ENCODE results near the gene LRRC2. TPM values are rescaled to one million over a fixed set of nuclear protein-coding genes. Genes with fewer than 3 reads are reported as not detected.
"Not testable (repeated sequence)": the region's sequence is repeated elsewhere in the genome, so short reads cannot be mapped to it uniquely, and the experiment has no call there.

The LRRC2 gene
- total RNA-seq, 2 donors from 2014 or later = 1.5 TPM

DNA sequence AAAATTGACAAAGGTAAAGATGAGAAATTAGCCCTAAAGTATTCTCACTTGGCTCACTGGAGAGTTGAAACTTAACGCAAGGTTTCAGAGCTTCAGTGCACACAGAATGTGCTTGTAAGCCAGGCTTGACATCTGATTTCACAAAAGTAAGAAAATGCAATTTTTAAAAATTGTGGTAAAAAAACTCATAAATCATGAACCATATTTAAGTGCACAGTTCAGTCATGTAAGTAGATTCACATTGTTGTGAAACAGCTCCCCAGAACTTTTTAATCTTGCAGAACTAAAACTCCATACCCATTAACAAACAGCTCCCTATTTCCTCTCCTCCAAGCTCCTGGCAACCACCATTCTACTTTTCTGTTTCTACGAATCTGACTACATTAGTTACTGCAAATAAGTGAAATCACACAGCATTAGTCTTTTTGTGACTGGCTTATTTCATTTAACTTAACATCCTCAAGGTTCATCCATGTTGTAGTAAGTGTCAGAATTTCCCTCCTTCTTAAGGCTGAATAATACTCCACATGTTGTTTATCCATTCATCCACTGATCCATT is 53.8 kb downstream of the LRRC2 start:
- no peak for DNase-seq
- intact Hi-C loops (cut with DNase I, micrococcal nuclease) = no loop called here
- no peak for ATAC-seq

DNA sequence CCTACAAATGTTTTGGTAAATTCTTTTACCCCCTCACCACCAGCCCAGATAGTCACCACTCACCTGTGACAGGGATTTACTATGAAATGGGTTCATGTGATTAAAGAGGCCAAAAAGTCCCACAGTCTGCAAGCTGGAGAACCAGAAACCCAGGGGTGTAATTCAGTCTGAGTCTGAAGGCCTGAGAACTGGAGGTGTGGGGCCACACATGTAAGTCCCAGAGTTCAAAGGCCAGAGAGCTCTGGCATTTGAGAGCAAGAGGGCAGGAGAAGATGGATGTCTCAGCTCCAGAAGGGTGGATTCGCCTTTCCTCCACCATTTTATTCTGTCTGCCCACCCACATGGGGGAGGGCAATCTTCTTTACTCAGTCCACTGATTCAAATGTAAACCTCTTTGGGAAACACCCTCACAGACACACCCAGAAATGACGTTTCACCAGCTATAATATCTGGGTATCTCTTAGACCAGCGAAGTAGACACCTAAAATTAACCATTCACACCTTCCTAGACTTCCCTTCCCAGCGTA is 56.4 kb downstream of the LRRC2 start:
- ATAC-seq (no peak), DNase-seq (no peak)
- intact Hi-C loops (cut with DNase I, micrococcal nuclease) = no loop called here

DNA sequence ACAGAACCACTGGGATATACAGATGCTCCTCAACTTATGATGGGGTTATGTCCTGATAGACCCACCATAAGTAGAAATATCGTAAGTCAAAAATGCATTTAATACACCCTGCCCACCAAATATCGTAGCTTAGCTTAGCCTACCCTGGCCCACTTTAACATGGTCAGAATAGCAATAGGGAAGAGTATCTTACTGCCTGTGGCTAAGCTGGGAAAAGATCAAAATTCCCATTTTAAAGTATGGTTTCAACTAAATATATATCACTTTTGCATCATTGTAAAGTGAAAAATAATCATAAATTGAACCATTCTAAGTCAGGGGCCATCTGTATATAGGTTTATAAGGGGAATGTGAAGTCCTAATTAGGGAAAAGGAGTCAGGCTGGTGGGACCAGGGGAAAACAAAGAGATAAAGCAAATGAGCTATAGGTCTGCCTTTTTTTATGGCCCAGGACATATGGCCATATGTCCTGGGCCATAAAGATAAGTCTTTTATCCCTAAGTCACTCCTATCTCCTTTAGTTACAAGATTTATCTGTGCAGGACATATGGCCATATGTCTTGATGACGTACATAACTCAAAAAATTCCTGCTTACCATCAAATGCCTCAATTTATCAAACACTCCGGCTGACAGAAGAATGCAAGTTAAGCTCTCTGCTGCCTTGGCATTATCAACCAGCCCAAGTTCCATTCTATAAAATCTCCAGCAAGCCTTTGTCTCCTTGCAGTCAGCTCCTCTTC is 57.1 kb downstream of the LRRC2 start:
- intact Hi-C loops (cut with DNase I, micrococcal nuclease) = no loop called here
- ATAC-seq = no peak
- DNase-seq = no peak

GRCh38 chr3:46506526-46506925 is 59.6 kb downstream of the LRRC2 start:
- DNase-seq (no peak), ATAC-seq (no peak)
- intact Hi-C loops (cut with DNase I, micrococcal nuclease) = no loop called here

DNA sequence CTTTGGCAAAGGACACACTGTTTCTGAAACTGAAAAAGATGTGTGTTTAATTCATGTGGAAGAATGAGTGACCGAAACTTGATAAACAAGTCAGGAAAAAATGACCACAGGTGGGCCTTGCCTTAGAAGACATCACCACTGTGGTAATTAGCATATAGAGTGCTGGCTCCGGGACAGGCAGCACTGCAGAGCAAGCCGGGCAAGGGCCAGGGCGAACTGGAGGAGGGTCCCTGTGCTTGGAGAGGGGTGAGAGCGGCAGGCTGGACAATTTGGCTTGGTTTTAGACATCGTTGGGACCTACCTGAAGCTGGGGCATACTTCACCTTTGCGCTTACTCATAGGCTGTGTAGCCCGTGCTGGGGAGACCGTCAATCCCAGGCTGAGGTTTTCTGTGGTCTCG is 60.1 kb downstream of the LRRC2 start:
- ATAC-seq (no peak), DNase-seq (no peak)
- intact Hi-C loops (cut with DNase I, micrococcal nuclease) = no loop called here

DNA sequence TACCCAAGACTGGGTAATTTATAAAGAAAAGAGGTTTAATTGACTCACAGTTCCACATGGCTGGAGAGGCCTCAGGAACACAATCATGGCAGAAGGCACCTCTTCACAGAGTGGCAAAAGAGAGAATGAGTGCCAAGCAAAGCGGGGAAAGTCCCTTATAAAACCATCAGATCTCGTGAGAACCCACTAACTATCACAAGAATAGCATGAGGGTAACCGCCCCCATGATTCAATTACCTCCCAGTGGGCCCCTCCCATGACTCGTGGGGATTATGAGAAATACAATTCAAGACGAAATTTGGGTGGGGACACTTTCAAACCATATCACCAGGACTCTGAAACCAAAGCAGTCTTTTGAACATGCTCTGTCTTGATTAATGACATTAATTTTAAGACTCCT is 61.3 kb downstream of the LRRC2 start:
- DNase-seq = no peak
- intact Hi-C loops (cut with DNase I, micrococcal nuclease) = no loop called here
- no peak for ATAC-seq

DNA sequence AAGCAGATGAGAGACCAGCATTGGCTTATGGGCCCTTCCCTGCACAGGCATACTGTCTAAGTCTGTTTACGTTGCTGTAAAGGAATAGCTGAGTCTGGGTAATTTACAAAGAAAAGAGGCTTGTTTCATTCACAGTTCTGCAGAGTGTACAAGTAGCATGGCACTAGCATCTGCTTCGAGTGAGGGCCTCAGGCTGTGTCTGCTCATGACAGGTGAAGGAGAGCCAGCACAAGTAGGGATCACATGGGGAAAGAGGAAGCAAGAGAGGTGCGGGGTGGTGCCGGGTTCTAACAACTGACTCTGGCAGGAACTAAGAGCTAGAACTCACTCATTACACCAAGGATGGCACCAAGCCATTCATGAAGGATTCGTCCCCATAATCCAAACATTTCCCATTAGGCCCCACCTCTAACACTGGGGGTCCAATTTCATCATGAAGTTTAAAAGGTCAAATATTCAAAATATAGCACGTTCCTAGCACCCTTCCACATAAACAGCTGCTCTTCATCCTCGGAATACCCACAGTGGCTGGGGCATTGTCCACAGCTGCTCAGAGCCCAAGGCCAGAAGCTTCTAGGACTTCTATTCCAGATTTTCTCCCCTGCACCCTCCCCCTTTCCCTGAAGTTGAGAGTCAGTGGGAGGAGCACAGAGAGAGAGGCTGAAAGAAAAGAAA is 62.8 kb downstream of the LRRC2 start:
- intact Hi-C loops (cut with DNase I, micrococcal nuclease) = no loop called here
- no peak for ATAC-seq

DNA sequence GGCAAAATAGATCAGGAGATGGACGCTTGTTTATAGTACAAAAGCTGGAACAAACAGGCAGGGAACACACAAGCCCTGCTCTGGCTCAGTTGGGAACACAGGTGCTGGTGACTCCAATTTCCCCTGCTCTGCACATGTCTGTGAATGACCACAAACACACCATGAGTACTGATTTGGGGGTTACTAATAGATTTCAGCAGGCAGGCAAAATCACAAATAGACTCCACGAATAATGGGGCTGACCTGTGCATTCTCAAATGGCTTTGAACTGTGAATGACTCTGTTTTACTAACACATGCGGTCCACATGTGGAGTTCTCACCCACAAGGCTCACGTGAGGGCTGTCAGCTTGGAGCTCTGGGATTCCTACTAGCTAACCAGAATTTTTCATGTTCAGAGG is 64.4 kb downstream of the LRRC2 start:
- DNase-seq = no peak
- ATAC-seq = no peak
- intact Hi-C loops (cut with DNase I, micrococcal nuclease) = no loop called here

More for the DNA sequence above, 62.8 kb downstream of the LRRC2 start:
- no peak for DNase-seq

- intact Hi-C loops (cut with DNase I, micrococcal nuclease) = no loop called here
- DNase-seq (no peak), ATAC-seq (no peak)
Observed at GRCh38 chr3:46500656-46501635, 65.2 kb downstream of the LRRC2 start.

- ATAC-seq = no peak
- intact Hi-C loops (cut with DNase I, micrococcal nuclease) = loop anchor here in 1 of 2 donors (10.0 kb wide), 1 partner anchor 46 kb away; no protein-coding TSS in a partner anchor
- DNase-seq = no peak
Observed at GRCh38 chr3:46498916-46499519, 67.1 kb downstream of the LRRC2 start.

DNA sequence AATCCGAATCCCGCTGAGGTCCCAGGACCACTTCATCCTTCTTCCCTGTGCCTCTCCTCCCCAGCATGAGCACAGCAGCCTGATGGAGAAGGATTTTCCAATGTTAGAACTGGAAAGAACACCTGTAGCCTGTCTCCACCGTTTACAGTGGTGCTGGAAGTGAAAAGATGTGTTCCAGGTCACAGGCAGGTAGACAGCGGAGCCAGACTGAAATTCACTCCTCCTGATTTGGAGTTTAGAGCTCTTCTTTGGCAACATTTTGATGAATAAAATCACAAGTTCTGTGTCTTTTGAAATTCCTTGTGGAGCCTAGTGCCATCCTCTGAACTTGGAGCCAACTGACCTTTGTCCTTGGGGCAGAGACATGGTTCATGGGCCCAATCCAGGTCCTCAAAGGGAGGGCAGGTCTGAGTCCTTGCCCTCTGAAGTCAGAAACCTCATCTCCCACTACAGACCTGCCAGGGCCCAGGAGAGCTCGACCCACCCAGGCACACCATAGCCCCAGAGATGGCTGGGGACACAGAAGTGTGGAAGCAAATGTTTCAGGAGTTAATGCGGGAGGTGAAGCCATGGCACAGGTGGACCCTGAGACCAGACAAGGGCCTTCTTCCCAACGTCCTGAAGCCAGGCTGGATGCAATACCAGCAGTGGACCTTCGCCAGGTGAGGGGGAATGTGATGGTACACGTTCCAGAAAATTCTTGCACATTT is 68.4 kb downstream of the LRRC2 start, which contains the start of gene RTP3:
Gene RTP3, plus strand, starts transcription at position 421 of the 710 bp plus-strand sequence. Its CDS starts 87 bp downstream, at position 508.
- intact Hi-C loops (cut with DNase I, micrococcal nuclease) = loop anchor here in 1 of 2 donors (10.0 kb wide), 1 partner anchor 47 kb away; no protein-coding TSS in a partner anchor
- no peak for ATAC-seq

GRCh38 chr3:46496746-46497555 is 69.2 kb downstream of the LRRC2 start:
- peak in 1 of 2 donors; percentile 63 for DNase-seq
- intact Hi-C loops (cut with DNase I, micrococcal nuclease) = loop anchor here in 1 of 2 donors (10.0 kb wide), 1 partner anchor 48 kb away; no protein-coding TSS in a partner anchor
- ATAC-seq = no peak

More for the DNA sequence above, 68.4 kb downstream of the LRRC2 start, which contains the start of gene RTP3:
- DNase-seq = no peak

- intact Hi-C loops (cut with DNase I, micrococcal nuclease) = loop anchor here in 1 of 2 donors (10.0 kb wide), 1 partner anchor 49 kb away; no protein-coding TSS in a partner anchor
Observed at GRCh38 chr3:46495901-46496456, 70.1 kb downstream of the LRRC2 start.

DNA sequence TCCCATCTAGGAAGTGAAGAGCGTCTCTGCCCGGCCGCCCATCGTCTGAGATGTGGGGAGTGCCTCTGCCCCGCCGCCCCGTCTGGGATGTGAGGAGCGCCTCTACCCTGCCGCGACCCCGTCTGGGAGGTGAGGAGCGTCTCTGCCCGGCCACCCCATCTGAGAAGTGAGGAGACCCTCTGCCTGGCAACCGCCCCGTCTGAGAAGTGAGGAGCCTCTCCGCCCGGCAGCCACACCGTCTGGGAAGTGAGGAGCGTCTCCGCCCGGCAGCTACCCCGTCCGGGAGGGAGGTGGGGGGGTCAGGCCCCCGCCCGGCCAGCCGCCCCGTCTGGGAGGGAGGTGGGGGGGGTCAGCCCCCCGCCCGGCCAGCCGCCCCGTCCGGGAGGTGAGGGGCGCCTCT is 71.6 kb downstream of the LRRC2 start:
- DNase-seq, ATAC-seq: not testable (repeated sequence)
- intact Hi-C loops (cut with DNase I, micrococcal nuclease) = loop anchor here in 1 of 2 donors (10.0 kb wide), 1 partner anchor 50 kb away; no protein-coding TSS in a partner anchor

More at GRCh38 chr3:46495901-46496456, 70.1 kb downstream of the LRRC2 start:
- DNase-seq = no peak
- ATAC-seq = no peak

DNA sequence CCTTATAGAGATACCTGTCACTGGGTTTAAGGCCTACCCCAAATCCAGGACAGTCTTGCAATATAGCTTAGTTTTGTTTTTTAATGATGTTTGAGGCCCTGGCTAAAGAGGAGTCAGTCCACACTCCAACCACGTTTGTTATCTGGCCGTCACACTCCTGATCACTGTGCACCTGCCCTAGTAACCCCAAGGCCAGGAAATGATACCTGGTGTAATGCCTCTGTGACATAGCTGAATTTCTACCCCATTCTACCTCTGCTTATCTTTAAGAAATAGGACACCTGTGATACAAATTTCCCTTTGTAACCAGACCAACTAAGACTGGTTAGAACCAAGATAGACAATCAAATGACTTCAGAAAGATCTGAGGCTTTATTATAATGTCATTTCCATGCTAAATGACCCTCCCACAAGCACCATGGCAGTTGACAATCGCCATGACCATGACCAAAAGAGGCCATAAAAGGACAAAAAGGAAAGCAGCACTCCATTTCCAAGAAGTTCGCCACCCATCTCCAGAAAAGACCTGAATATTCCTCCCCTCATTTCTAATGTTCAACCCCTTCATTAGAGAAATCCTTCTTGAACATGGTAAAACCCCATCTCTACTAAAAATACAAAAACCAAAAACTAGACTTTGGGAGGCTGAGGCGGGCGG is 73.1 kb downstream of the LRRC2 start:
- no peak for ATAC-seq
- no peak for DNase-seq
- intact Hi-C loops (cut with DNase I, micrococcal nuclease) = loop anchor here in 1 of 2 donors (10.0 kb wide), 1 partner anchor 52 kb away; no protein-coding TSS in a partner anchor

Data from left colon (tissue), 2 donors.